GM21737 (cell line): ENCODE results near the gene CHCHD6.
A peak's percentile ranks its signal among the peaks of the same experiment; 100 is the strongest.

Experiments used
- ATAC-seq: cut with Tn5 transposase; IDR thresholded peaks from one replicate; pipeline ENCODE4 v1.9.1; 2021; ENCODE audit warnings: mild to moderate bottlenecking, moderate library complexity; ENCODE audit not compliant: unreplicated experiment

The CHCHD6 gene

DNA sequence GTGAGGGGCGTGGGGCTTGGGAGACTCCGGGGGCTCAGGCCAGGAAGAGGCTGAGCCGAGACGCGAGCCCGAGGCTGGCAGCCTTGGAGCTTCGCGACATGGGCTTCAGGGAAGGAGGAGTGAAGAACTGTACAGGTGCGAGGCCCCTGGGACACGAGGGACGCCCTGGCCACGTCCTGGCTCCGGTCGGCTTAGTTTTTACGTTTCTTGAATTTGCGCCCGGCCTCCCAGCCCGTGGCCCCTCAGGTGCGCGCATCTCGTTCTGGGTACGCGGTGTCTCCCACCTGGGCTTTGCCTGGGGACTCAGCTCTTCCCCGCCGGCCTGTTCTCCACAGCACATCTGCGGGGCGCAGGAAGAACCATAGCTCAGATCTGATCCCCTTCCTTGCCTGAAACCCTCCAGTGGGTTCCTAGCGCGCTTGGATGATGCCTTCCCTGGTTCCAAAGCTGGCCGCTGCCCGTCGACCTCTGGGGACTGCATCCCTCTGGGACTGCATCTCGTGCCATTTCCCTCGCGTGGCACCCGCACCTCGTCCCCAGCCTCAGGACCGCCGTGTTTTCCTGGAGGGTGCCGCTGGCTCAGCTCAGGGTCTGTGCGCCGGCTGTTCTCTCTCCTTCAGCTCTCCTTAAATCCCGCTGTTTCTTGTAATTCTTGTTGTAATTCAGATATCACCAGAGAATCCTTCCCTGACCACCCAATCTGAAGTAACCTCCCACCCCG, 614 bp downstream of the CHCHD6 start:
- peak; percentile 11 for ATAC-seq

DNA sequence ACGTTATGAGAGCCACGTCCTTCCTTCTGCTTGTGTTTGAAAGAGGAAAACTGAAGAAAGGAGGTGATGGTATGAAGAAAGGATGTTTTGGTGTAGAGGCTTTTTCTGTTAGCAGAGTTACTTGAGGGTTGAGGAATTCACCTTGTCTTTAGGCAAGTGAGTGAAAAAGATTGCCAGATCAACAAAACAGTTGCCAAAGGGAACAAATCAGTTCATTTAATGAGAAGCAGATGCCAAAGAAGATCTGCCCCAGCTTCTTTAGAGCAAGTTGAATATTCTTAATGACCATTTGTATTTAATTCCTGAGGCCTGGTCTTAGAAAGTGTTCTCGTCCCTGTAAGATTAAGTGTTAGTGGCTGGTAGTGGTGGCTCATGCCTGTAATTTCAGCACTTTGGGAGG, 2.6 kb downstream of the CHCHD6 start:
- no peak for ATAC-seq

DNA sequence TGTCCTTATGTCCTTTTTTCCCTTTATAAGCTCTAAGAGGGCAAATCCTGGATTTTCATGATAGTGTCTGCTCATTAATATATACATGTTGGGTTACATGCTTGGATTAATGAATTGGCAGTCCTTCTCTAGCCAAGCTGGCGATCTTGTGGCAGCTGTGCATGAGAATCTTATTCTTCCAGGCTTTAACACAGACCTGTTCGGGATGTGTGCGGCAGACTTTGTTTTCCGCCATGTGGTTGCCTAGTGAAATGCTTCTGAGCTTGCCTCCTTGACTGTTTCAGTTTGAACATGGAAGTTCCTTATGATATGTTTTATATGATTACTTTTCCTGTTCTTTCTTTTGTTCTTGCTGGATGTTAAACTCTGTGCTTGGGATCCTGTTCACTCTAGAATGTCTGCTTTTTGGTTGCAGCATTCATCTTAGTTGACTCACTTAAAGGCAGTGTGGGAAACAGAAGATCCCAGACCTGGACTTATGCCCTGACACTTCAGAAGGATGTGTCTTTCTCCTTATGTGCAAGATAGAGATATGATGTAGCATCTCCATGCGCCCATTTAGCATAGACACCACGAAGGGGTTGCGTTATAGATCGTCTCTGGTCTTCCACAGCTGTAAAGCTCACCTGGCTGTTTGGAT, 7.2 kb downstream of the CHCHD6 start:
- no peak for ATAC-seq

DNA sequence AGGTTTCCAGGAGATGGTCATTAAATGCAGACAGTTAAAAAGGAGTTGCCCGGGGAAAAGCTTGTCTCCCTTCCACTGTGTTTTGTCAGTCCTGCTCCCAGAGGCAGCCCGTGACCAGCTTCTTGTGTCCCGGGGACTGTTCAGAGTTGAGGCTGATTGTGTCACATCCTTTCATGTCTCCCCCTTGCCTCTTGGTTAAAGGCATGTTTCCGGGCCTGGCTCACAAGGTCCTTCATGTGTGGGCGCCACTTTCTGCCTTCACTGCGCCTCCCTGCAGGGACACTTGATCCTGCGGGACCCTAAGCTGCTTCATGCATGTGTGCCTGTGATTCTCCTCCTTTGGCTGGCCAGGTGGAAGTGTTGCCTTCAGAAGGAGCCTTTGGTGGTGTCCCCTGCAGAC, 9.2 kb downstream of the CHCHD6 start:
- no peak for ATAC-seq

DNA sequence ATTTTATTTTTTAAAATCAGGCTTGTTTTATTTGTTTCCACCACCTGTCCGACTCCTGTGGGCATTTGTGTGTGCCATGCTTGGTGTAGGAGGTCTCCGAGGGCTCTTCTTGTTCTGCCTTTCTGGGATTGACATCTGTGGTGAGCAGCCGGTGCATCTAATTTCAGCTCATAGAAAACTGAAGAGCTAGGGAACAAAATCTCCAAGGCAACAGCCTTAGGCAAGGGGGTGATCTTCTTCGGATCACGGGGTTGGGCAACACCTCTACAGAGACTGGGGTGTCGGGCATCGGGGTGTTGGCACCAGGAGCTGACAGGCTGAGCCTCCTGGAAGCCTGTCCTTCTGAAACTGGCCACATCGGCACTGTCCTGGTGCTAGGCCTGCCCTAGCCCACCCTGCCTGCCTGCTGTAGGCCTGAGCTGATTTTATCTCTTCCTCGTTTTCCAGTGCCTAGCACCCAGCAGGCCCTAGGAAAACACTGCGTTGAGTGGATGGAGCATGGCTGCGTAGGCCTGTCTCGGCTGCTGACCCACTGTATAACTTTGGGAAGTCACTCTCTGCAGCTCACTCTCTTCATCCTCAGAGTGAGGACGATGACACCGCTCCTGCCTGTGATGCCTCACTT, 10.3 kb downstream of the CHCHD6 start:
- no peak for ATAC-seq

DNA sequence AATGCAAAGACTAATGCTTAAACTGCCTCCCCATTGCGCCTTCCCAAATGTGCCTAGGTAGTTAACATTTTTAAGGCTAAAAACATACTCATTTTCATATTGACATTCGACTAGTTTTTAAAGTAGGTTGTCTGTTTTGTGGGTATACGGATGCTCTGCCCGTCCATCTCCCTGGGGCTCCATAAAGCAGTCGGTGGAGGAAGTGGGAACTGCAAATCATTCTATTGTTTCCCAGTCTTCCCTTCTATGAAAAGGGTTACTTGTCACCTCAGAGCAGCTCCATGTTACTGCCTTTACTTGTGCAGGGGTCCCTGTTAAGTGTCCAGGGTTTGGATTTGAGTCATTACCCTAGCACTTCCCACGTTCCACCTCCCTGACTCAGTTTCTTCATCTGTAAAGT, 10.9 kb downstream of the CHCHD6 start:
- no peak for ATAC-seq

DNA sequence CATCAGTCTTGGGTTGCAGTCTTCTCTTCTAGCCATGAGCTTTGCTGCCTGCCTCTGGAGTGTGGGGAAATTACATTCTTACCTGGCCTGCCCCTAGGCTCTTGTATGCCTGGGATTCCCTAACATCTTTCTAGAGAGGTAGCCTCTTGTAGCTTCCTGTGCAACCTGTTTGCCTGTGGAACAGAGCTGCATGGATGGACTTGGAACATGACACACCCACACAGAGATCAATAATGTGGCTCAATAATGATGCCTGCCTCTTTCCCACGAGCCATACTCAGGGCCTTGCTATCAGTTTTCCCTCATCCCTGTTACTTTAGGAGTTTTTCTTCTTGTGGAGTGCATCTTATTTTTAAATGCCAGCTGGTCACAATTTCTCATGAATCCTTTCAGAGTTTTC, 11.4 kb downstream of the CHCHD6 start:
- ATAC-seq, result no peak

DNA sequence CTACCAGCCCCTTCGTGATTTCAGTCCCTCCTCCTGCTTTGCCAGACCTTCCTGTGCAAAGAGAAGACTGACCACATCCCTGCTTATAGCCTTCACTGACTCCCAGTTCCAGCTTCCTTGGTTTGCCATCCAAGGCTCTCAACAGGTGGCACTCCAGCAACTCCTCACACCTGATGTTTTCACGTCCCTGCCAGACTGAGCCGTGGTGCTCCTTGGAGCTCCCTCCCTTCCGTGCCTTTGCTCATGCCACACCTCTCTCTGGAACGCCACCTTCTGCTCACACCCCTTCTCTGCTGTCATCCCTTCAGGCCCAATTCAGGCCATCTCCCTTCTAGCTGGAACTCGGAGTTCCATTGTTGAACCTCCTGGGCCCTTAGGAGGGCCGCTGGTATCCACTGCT, 12.0 kb downstream of the CHCHD6 start:
- no peak for ATAC-seq

DNA sequence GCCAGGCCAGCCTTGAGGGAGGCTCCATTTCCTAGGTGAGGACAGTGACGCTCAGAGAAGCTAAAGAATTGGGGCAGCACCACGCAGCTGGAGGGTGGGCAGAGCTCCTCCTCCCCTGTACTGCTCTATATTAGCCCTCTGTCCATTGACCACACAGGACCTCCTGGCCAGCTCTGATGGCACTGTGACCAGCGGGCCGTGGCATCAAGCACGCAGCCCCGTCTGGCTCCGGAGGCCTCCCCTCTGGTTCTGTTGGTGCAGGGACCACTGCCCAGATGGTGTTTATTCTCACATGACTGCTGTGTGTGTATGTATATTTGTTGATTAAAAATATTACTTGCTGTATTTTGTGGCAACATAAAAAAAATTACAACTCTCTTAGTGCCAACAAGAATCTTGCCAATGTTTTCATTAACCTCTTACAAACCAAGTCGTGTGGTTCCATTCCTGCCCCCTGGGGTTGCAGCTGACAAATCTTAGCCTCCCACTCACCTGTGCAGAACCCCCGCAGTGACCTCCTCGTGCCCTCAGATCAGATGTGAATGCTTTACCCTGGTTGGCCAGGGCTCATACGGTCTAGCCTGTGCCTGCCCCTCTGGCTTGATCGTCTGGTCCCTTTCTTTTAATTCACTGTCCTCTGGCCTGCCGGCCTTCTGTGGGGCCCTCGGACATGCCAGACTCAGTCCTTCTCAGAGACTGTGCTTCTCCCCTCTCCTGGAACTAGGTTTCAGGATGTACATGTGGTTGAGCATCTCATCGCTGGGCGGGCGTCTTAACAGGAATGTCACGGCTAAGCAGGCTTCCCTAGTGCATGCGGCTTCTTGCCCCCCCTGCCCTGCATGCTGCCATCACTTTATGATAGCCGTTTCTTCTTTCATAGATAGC, 14.8 kb downstream of the CHCHD6 start:
- no peak for ATAC-seq

DNA sequence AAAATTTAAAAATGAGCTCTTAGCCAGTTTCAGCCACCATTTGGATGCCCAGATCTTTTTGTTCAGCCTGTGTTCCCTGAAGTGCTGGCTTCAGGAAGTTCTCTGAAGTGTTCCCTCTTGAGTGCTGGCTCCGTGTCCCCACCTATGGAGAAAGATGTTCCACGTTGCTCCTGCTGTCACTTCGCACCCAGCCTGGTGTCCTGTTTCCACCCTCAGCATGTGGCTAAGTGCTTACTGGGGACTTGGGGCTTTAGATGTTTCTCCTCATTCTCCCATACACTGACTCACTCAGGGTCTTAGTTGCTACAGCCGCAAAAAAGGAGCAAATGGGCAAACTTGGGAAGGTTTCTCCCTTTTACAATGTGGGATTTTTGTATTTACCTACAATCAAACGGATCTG, 16.6 kb downstream of the CHCHD6 start:
- ATAC-seq, result no peak

DNA sequence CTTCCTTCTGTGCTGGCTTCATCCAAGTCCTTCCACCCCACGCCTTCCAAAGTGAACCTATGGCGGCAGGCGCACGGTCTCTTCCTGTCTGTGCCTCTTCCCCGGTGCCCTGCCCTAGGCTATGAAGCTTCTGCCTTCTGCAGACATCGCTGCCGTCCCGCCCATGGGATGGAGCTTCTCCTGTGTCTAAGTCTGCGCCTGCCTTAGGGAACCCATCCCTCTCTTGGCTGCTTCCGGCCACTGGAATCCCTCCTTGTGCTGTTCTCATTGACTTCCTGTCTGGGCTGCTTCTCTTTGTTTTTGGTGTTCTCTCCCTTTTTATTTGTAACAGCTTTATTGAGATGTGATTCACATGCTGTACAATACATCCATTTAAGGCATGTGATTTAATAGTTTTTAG, 17.2 kb downstream of the CHCHD6 start:
- no peak for ATAC-seq

DNA sequence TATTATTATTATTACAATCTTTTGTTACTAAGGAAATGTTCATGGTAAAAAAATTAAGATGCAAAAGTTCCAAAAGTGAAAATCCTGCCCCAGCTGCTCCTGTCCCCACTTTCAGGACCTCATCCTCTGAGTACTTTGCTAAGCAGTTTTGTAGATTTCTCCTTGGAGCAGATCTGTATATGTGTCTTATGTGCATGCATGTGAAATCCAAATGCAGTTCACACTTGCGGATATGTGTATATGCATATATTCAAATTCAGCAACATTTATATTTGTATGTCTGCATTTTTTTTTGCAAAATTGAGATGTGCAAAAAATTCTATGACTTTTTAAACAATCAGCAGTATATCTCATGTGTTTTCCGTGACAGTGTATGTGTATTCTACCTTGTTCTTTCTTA, 19.2 kb downstream of the CHCHD6 start:
- no peak for ATAC-seq

DNA sequence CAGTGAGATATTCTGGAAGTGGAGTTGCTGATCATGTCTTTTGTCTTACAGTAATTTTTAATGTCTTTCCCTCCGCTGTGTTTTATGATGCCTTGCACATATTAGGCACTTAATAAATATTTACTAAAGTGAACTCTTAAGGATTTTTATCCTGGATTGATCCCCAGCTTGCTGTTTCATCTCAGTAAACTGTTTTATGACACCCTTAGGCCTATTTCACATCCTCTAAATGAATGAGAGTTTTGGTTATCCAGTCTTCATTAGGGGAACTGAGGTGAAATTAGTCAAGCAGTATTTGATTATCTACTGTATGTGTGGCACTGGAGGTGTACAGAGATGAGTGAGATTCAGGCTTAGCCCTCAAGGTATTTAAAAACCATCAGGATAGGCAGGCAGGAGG, 19.8 kb downstream of the CHCHD6 start:
- no peak for ATAC-seq

DNA sequence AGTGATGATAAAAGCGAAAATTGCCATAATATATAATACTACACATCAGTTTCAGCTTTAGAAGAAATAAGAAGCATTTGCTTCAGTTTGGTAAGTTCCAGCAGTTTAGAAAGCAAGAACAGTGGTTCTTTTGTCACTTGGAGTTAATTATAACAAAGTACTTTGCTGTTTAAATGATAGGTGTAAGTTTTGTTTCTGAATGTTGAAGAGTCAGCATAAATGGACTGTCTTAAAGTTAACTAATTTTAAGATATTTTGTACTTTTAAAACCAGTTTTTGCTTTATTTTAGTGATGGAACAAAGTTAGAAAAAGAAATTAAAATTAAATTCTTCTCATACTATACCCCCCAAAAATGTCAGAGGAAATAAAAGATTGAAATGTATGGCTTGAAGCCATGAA, 24.6 kb downstream of the CHCHD6 start:
- no peak for ATAC-seq

DNA sequence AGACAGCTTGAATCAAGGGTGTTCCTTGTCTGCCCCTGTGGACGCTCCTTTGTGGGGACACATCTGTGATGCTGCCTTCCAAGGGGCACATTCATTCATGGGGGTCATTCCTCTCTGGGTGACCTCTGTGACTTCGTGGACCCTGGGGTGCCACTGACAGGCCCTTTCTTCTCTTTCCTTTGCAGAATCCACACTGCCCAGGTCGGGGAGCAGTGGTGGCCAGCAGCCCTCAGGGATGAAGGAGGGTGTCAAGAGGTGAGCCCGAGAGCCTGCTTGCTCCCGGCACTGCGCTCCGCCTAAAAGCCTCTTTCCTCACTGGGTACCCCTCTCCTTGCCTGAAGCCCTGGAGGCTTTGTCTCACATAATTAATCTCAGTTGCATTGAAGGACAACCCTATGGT, 26.3 kb downstream of the CHCHD6 start:
- ATAC-seq, result no peak

DNA sequence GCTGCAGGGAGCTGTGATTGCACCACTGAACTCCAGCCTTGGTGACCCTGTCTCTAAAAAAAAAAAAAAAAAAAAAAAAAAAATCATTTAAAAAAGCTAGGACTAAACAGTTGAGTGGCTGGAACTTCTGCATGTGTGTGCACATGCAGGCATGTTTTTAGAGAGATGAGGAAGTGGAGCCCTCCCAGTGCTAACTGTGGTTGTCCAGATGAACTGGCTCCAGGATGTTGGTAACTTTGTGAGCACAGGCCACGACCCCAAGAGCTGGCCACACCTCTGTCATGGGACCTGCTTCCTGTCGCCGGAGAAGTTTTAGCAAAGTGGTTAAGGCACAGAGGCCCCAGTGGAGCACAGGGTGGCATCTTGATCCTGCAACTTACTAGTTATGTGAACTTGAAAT, 27.0 kb downstream of the CHCHD6 start:
- no peak for ATAC-seq

DNA sequence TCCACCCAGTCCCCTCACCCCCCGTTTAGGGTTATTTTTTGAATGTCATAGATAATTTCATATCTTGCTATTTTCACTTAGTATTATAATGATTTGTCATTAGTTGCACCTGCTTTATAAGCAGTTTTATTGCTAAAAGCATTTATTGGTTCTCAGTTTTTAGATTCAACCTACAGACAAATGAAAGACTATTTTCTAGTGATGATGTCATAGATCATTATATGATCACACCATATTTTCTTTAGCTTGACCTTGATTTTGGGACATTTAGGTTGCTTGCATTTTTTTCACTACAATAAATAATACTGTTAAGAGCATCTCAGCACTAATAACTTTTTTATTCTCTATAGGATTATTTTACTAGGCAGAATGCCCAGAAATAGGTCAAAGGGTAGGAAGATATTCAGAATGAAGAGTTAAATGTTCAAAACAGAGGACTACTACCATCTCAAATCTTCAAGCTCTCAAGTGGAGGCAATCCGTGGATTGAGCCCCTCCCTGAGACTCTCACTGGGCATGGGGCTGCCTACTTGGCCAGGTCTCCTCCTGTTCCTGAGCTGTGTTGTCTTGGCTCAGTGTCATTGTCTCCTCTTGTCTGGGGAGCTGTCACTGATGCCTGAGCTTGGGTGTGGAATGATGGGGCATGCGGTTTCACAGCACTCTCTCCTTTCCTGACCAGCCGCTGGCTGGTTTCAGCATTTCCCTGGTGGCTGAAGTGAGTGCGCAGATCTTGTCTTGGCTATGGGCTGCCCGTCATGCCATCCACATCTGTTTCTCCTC, 28.4 kb downstream of the CHCHD6 start:
- no peak for ATAC-seq

DNA sequence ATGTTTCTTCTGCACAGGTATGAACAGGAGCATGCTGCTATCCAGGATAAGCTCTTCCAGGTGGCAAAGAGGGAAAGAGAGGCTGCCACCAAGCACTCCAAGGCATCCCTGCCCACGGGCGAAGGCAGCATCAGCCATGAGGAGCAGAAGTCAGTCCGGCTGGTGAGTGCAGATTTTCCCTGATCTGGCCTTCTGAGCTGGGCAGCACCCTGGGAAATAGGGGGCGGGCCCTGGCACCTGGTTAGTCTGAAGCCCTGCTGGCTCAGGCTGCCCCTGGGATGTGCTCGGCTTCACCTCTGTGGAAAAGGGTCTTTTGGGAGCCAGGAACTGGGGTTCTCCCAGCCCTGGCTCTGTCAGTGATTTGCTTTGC, 29.0 kb downstream of the CHCHD6 start:
- ATAC-seq, result no peak

DNA sequence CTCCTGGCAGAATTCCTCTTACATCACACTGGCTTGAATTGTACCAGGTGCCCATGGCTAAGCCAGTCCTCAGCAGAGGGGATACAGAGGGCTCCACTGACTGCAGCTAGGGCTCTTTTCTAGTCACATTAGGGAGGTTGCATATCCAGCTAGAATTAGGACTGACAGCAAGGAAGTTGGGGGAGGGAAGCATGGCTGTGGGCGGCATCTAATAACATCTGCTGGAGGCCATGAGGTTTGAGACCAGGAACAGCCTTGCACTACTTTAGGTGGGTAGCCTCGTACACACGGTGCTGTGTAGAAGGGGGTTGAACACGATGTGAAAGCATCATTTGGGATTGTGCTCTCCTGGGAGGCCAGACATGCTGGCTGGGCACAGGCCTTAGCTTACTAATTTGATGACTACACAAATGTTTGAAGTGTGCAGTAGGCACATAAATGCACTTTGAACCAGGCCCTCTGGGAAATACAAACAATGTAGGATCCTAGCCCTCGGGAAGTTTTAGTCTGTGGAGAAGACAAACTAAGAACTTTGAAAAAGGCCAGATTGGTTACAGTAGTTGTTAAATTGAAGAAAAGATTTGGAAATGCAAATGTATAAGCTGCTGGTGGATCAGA, 30.2 kb downstream of the CHCHD6 start:
- ATAC-seq, result no peak

DNA sequence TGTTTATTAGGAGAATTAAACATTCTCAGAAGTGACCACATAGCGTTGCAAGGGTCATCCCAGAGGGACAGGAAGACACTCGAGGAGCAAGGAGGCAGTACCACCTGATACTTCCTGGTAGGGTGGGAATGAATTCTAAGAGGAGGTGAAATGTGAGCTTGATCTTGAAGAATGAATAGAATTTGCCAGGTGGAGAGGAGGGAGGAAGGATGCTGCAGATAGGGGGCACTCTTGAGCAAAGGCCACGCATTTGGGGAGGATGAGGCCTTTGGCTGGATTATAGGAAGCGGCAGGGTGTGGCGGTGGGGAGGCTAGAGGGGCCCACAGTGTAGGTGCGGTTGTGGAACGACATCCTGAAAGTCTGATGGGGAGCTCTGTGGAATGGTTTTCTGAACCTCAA, 33.5 kb downstream of the CHCHD6 start:
- no peak for ATAC-seq
